HEK293 (cell line): Measurements from ENCODE around the gene CACNA1H.

ENCODE experiments used
- KLF9 ChIP-seq: fragments of 450-650 bp; formaldehyde crosslinking; IDR thresholded peaks from 2 replicates; pipeline ENCODE4 v1.5.1; 2016; ENCODE audit warnings: missing biosample characterization, missing genetic modification characterization, low read depth
- YY1 ChIP-seq: fragments of 450-650 bp; formaldehyde crosslinking; IDR thresholded peaks from 2 replicates; pipeline ENCODE4 v1.5.1; 2018; ENCODE audit warnings: missing biosample characterization, missing genetic modification characterization
- ZNF174 ChIP-seq: fragments of 450-650 bp; formaldehyde crosslinking; IDR thresholded peaks from 2 replicates; pipeline ENCODE4 v1.5.0; 2017; ENCODE audit warnings: missing biosample characterization, mild to moderate bottlenecking, missing genetic modification characterization
- TF ChIP-seq, protein P1 (sequence below): fragments of 450-650 bp; formaldehyde crosslinking; IDR thresholded peaks from 2 replicates; pipeline ENCODE4 v1.5.1; 2016; ENCODE audit warnings: missing biosample characterization, missing genetic modification characterization

DNA sequence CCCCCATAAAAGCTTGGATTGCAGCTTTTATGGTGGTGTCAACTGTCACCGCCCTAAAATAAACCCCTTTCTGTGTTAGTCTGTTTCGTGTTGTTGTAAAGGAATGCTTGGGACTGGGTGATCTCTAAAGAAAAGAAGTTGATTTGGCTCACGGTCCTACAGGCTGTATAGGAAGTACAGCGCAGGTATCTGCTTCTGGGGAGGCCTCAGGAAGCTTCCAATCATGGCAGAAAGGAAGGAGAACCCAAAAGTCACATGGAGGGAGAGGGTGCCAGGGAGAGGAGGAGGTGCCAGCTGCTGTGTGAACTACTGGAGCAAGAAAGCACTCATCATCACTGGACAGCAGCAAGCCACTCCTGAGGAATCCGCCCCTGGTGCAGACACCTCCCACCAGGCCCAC, 5.9 kb upstream of the CACNA1H start:
- TF ChIP-seq, protein P1, sequence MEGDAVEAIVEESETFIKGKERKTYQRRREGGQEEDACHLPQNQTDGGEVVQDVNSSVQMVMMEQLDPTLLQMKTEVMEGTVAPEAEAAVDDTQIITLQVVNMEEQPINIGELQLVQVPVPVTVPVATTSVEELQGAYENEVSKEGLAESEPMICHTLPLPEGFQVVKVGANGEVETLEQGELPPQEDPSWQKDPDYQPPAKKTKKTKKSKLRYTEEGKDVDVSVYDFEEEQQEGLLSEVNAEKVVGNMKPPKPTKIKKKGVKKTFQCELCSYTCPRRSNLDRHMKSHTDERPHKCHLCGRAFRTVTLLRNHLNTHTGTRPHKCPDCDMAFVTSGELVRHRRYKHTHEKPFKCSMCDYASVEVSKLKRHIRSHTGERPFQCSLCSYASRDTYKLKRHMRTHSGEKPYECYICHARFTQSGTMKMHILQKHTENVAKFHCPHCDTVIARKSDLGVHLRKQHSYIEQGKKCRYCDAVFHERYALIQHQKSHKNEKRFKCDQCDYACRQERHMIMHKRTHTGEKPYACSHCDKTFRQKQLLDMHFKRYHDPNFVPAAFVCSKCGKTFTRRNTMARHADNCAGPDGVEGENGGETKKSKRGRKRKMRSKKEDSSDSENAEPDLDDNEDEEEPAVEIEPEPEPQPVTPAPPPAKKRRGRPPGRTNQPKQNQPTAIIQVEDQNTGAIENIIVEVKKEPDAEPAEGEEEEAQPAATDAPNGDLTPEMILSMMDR (tag by site-specific recombination) = no peak
- no peak for TF ChIP-seq YY1
- no peak for TF ChIP-seq KLF9 (tag by site-specific recombination)
- no peak for TF ChIP-seq ZNF174
